GM21381 (cell line): ENCODE measurements around the gene ATP11C.

ENCODE experiments used
- ATAC-seq: cut with Tn5 transposase; IDR thresholded peaks from one replicate; pipeline ENCODE4 v1.9.1; 2021; ENCODE audit warnings: mild to moderate bottlenecking, moderate library complexity; ENCODE audit not compliant: unreplicated experiment

ATP11C gene

DNA sequence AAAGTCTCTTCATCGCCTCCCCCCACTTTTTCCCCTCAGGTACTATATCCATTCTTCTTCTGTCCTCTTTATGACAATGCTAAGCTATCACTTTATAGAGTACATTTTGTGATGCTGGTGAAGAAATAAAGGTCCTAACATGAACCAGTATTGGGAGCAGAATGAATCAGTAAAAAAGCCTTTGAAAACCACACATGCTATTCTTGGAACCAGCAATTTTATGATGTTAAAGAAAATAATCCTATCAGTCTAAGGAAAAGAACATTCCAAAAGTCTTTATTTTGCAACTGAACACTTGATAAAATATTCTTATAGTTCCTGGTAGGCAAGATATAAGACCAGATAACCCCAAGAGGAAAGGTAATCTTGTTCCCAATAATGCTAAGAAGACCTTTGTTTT, 117.1 kb downstream of the ATP11C start:
- no peak for ATAC-seq

- peak; percentile 62 for ATAC-seq
Measured at GRCh38 chrX:139811942-139812629, 120.8 kb downstream of the ATP11C start.

DNA sequence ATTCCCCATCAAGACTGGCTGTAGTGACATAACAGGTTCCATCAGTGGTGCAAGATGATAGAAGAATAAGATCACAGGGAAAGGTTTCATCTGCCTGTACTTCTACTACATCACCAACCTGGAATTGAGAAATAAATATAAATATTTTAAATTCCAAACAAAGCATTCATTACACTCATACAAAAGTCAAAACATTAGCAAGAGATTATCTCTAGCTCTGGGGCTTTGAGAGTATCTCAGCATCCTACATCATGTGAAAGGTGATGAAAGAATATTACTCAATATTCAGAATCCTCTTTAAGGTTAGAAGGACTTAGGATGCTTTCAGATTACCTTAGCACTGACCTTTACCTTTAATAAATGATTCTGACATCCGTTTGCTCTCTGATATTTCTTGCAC, 128.4 kb downstream of the ATP11C start:
- no peak for ATAC-seq

DNA sequence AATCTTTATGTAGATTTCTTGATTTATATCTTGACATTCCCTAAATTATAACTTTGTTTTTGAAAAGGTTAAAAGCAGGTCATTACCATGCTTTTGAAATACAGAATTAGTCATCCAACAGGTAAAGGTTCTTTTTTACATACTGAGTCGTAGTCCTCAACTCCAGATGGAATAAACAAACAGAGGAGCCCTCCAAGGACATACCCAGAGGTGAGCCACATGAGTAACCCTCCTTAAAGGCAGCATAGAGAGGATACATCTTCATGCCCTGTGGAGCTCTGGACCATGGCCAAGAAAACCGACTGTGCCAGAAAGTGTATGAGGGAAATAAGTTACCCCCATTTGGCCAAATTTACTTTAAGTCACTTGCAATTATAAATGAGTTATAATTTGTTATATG, 129.6 kb downstream of the ATP11C start:
- no peak for ATAC-seq

GRCh38 chrX:139802048-139802447, 130.8 kb downstream of the ATP11C start:
- no peak for ATAC-seq

- no peak for ATAC-seq
Measured at GRCh38 chrX:139801397-139801813, 131.4 kb downstream of the ATP11C start.

GRCh38 chrX:139798701-139799100, 134.2 kb downstream of the ATP11C start:
- no peak for ATAC-seq

- peak; percentile 100 for ATAC-seq
Measured at GRCh38 chrX:139795196-139795595, 137.7 kb downstream of the ATP11C start.

GRCh38 chrX:139787601-139788000, 145.3 kb downstream of the ATP11C start:
- no peak for ATAC-seq

- peak; percentile 96 for ATAC-seq
Measured at GRCh38 chrX:139784807-139785206, 148.0 kb downstream of the ATP11C start.

- no peak for ATAC-seq
Measured at GRCh38 chrX:139783959-139784358, 148.9 kb downstream of the ATP11C start.

DNA sequence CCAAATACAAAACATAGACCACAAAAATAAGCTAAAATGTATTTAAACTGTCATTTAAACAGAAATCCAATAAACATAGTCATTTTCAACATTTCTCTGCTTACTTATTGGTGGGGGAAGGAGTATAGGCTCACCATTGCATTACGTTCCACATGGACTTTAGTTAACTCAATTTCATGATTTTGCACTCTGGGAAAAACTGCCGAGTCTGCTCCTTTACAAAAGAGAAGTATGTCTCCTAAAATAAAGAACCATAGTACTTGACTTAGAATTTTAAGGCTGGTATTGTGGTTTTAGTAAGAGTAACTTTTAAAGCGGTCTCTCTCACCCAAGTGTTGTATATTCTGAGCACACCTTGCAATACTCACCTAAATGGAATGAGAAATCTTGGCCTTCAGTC, 149.8 kb downstream of the ATP11C start:
- ATAC-seq = no peak

DNA sequence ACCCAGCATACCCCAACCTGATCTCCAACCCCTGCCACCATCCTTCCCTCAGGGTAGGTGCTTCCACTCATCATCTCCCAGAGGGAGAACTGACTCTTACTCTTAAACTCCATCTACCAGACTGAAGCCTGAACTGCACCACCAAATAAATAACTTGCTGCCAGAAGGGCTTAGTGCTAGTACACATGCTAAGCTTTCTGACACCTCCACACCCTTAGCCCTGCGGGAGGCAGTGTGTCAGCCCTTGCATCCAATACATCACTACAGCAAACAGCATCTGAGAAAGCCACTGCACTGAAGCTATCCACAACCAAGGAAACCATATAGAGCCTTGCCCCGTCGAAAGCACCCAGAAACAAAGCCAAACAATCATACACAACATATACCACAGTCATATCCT, 156.3 kb downstream of the ATP11C start:
- no peak for ATAC-seq

- no peak for ATAC-seq
Measured at GRCh38 chrX:139770366-139770765, 162.5 kb downstream of the ATP11C start.

- ATAC-seq = peak; percentile 65
Measured at GRCh38 chrX:139766545-139766983, 166.3 kb downstream of the ATP11C start.

GRCh38 chrX:139762400-139763183, 170.3 kb downstream of the ATP11C start:
- ATAC-seq = peak; percentile 76

GRCh38 chrX:139759637-139760036, 173.2 kb downstream of the ATP11C start:
- ATAC-seq = no peak

- no peak for ATAC-seq
Measured at GRCh38 chrX:139758809-139759208, 174.0 kb downstream of the ATP11C start.

- ATAC-seq = no peak
Measured at GRCh38 chrX:139758250-139758649, 174.6 kb downstream of the ATP11C start.

- no peak for ATAC-seq
Measured at GRCh38 chrX:139751053-139751452, 181.8 kb downstream of the ATP11C start.

DNA sequence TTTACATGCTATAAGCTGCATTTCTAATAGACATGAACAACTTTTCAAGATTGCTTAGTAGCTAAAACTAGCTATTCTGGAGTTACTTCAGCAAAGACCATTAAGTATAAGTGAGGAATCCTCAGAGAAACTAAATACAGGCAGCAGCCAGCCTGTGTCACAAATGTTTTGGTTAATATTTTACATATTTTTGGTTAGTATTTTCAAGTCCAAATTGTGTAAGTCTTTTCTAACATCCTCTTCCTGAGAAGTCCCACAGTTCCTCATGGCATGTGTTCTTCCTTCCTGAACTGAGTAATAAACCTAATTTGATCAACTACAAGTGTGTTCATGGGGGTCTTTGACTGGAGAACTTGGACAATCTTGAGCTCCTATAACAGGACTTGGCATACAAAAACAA, 182.5 kb downstream of the ATP11C start:
- no peak for ATAC-seq

DNA sequence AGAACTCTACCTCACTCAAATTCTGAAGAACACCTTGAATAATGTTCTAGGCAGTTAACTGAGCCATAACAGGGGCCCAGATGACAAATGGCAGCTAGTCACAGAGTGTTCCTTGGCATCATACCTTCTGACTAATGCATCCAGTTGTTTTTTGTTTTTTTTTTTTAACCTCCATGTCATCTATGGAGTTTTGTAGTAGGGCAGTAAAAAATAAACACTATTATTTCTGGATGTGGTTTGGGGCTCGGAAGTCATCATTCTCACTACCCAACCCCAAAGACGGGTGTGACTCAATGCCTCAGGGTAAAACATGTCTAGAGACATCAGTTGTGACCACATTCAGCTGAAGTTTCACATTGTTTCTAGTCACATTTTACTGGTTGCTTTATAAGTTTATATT, 193.7 kb downstream of the ATP11C start:
- peak; percentile 96 for ATAC-seq
